Gastroesophageal sphincter (tissue), 4 donors: ENCODE measurements around the gene ATP5MG. TPM values are rescaled to one million over a fixed set of nuclear protein-coding genes. Genes with fewer than 3 reads are reported as not detected.

Source experiments
- ATAC-seq: fragments of 150-250 bp; one replicate; pipeline ENCODE4 v1.9.1; 2016; ENCODE audit warnings: mild to moderate bottlenecking, moderate library complexity
- H3K27ac ChIP-seq, 4 donors: fragments of 200-600 bp; sonication (generic) in 3 of 4; 1 replicate in 3 of 4; 2 replicates in 1 of 4; pipeline ENCODE4 v1.5.1; 2016 to 2019
- H3K27me3 ChIP-seq: fragments of 200-600 bp; sonication (generic); one replicate; pipeline ENCODE4 v1.5.1; 2019
- H3K36me3 ChIP-seq, 2 donors: fragments of 200-600 bp; sonication (generic); one replicate each; pipeline ENCODE4 v1.5.1; 2019; ENCODE audit warnings: control low read depth in 1 of 2
- H3K4me1 ChIP-seq, 3 donors: fragments of 200-600 bp; sonication (generic); 1 replicate in 2 of 3; 2 replicates in 1 of 3; pipeline ENCODE4 v1.5.1; 2016 to 2019; ENCODE audit warnings: control low read depth in 2 of 3
- H3K4me3 ChIP-seq, 2 donors: fragments of 200-600 bp; sonication (generic); one replicate each; pipeline ENCODE4 v1.5.1; 2019; ENCODE audit warnings: mild to moderate bottlenecking in 1 of 2, moderate library complexity in 1 of 2
- H3K9me3 ChIP-seq, 3 donors: fragments of 200-600 bp; sonication (generic); one replicate each; pipeline ENCODE4 v1.5.1; 2017 to 2019; ENCODE audit warnings: control low read depth in 2 of 3
- CTCF ChIP-seq, 4 experiments: fragments of 200-600 bp in 2 of 4; fragments of 450-650 bp in 2 of 4; sonication (generic) in 1 of 4; IDR thresholded peaks; one replicate each; pipeline ENCODE4 v1.5.1; 2017 to 2019; ENCODE audit warnings: antibody characterized with exemption in 4 of 4, mild to moderate bottlenecking in 2 of 4, moderate library complexity in 2 of 4
- EP300 ChIP-seq: sonication (generic); formaldehyde crosslinking; IDR thresholded peaks from one replicate; pipeline ENCODE4 v1.6.1; 2017; ENCODE audit warnings: antibody characterized with exemption, mild to moderate bottlenecking
- POLR2A ChIP-seq, 2 donors: fragments of 450-650 bp; IDR thresholded peaks; one replicate each; pipeline ENCODE4 v1.6.1; 2017; ENCODE audit warnings: antibody characterized with exemption in 2 of 2, mild to moderate bottlenecking in 2 of 2, moderate library complexity in 1 of 2
- POLR2AphosphoS5 ChIP-seq: sonication (generic); formaldehyde crosslinking; IDR thresholded peaks from one replicate; pipeline ENCODE4 v1.6.1; 2017; ENCODE audit warnings: antibody characterized with exemption
- WGBS, 2 donors: methylation state at CpG; one replicate each; pipeline ENCODE4 v1.1.5; 2018; ENCODE audit warnings: low coverage in 1 of 2; 5-methylcytosine and 5-hydroxymethylcytosine counted together
- total RNA-seq, 4 donors: library from RNA; depleted of rRNA; stranded (reverse); fragments of >200 nt; gene quantifications; one replicate each; pipeline ENCODE4 v1.1.0, GENCODE V29; 2016

ATP5MG gene
- total RNA-seq, 4 donors from 2014 or later = 59.8 to 79.4 (median 70.2) TPM

- H3K4me1 ChIP-seq = peaks cover 0 to 58% (median 23%) of the 10 kb centered on the region in 3 donors
- peak; percentile 94 for ATAC-seq
These were observed 34.7 kb downstream of the ATP5MG start, which contains the start of gene KMT2A for GRCh38 chr11:118435893-118436624. Gene KMT2A, plus strand, starts transcription at chr11:118436492. Its CDS starts 21 bp downstream, at chr11:118436513.

DNA sequence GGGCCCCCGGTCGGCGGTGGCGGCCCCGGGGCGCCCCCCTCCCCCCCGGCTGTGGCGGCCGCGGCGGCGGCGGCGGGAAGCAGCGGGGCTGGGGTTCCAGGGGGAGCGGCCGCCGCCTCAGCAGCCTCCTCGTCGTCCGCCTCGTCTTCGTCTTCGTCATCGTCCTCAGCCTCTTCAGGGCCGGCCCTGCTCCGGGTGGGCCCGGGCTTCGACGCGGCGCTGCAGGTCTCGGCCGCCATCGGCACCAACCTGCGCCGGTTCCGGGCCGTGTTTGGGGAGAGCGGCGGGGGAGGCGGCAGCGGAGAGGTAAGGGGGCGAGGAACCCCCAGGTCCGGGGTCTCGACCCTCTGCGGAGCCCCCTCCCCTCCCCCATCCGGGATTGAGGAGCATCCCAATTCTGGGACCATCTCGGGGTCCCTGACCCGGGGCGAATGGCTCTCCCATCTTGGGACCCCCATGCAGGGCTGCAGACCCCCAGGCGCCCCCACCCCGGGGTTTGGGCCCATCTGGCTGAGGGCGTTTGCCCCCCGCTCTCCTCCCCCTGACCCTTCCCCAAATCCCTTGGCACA lies 35.3 kb downstream of the ATP5MG start:
- Histone ChIP-seq H3K36me3 (no peaks in the 10 kb centered on the region), H3K4me3 (peak overlapping the region; percentile 72 to 99), H3K27me3 (no peaks in the 10 kb centered on the region), H3K4me1 (peaks cover 0 to 65% (median 27%) of the 10 kb centered on the region in 3 donors), H3K27ac (peak overlapping the region; percentile 75 to 97 (median 96)), H3K9me3 (no peaks in the 10 kb centered on the region)
- no CpG with 5 or more reads among the region's 55 CpGs for WGBS, 2 donors
- TF ChIP-seq POLR2AphosphoS5 = no peak
- TF ChIP-seq CTCF (IDR thresholded peaks at IDR 0.05) = no peak
- no peak for TF ChIP-seq EP300
- no peak for TF ChIP-seq POLR2A (IDR thresholded peaks at IDR 0.05)
- peak; percentile 21 for ATAC-seq

More at GRCh38 chr11:118435893-118436624, 34.7 kb downstream of the ATP5MG start, which contains the start of gene KMT2A:
- WGBS, 2 donors = 0% methylated on average over 7 of the region's 83 CpGs; no CpG with 5 or more reads in 1 of the 2 donors
- no peaks in the 10 kb centered on the region for H3K9me3 ChIP-seq
- peak within 1 kb of the TSS; percentile 75 to 97 (median 96) for H3K27ac ChIP-seq
- peak within 1 kb of the TSS; percentile 72 to 99 for H3K4me3 ChIP-seq
- no peaks in the 10 kb centered on the region for H3K27me3 ChIP-seq
- TF ChIP-seq POLR2AphosphoS5 = peak; percentile 33
- peak in 1 of 2 donors; percentile 29 for TF ChIP-seq POLR2A (IDR thresholded peaks at IDR 0.05)
- peak in 3 of 4 experiments; percentile 6 to 96 (median 92) for TF ChIP-seq CTCF (IDR thresholded peaks at IDR 0.05)
- TF ChIP-seq EP300 = no peak
- no peaks in the 10 kb centered on the region for H3K36me3 ChIP-seq

- H3K4me1 ChIP-seq = peaks cover 0 to 72% (median 31%) of the 10 kb centered on the region in 3 donors
- ATAC-seq = no peak
- H3K9me3 ChIP-seq = no peaks in the 10 kb centered on the region
- 0% methylated on average over 16 of the region's 28 CpGs; no CpG with 5 or more reads in 1 of the 2 donors for WGBS, 2 donors
- no peaks in the 10 kb centered on the region for H3K27me3 ChIP-seq
- peak overlapping the region; percentile 72 to 99 for H3K4me3 ChIP-seq
- no peaks in the 10 kb centered on the region for H3K36me3 ChIP-seq
- peak overlapping the region; percentile 75 to 97 (median 96) for H3K27ac ChIP-seq
- TF ChIP-seq EP300 (no peak), POLR2A (IDR thresholded peaks at IDR 0.05) (no peak), POLR2AphosphoS5 (no peak), CTCF (IDR thresholded peaks at IDR 0.05) (no peak)
These were observed 36.1 kb downstream of the ATP5MG start for GRCh38 chr11:118437208-118438125.

DNA sequence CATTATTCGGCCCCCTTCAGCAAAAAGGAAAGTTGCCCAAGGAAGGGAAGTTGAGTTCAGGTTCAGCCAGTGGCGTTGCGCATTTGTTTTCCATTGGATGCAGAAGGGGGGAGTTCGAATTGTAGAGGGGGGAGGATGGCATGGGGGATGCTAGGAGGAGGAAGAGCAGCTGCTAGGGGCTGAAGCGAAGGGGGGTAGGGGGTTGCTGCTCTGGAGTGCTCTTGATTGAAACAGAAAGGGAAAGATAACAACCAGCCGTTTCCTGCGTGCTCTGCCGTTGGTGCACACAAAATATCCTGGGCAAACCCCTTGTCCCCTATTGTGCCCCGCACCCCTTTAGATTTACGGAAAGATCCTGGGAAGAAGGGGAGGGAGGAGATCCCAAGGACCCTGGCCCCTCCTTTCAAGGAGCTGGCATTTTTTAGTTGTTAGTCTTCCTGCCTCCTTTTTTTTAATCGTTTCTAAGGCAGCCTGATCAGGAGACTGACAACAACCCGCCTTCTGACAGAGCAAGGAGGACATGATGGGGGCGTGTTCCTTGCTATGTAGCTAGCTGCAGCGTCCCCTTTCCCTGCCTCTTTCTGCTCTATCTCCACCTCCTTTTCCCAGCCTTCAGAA lies 37.0 kb downstream of the ATP5MG start:
- ATAC-seq = no peak
- Histone ChIP-seq H3K27ac (peak overlapping the region; percentile 75 to 97 (median 96)), H3K9me3 (no peaks in the 10 kb centered on the region), H3K36me3 (no peaks in the 10 kb centered on the region), H3K4me3 (peak overlapping the region; percentile 72 to 99), H3K4me1 (peaks cover 6 to 82% (median 36%) of the 10 kb centered on the region in 3 donors), H3K27me3 (no peaks in the 10 kb centered on the region)
- WGBS, 2 donors = 0% methylated on average over 11 to 12 of the region's 14 CpGs
- TF ChIP-seq POLR2AphosphoS5 (no peak), POLR2A (IDR thresholded peaks at IDR 0.05) (no peak), CTCF (IDR thresholded peaks at IDR 0.05) (no peak), EP300 (no peak)
